Sigmoid colon (tissue), 3 donors: Measurements from ENCODE around the gene ZNF385C.

Experiments used
- CTCF ChIP-seq, 4 experiments: fragments of 450-650 bp in 3 of 4; fragments of 200-600 bp in 1 of 4; IDR thresholded peaks; one replicate each; pipeline ENCODE4 v1.5.1; 2016 to 2019; ENCODE audit warnings: antibody characterized with exemption in 4 of 4, mild to moderate bottlenecking in 3 of 4, moderate library complexity in 2 of 4
- POLR2A ChIP-seq, 2 donors: fragments of 450-650 bp; IDR thresholded peaks; one replicate each; pipeline ENCODE4 v1.6.1; 2016; ENCODE audit warnings: antibody characterized with exemption in 2 of 2, mild to moderate bottlenecking in 2 of 2, moderate library complexity in 2 of 2

- TF ChIP-seq POLR2A (IDR thresholded peaks at IDR 0.05) (no peak), CTCF (IDR thresholded peaks at IDR 0.05) (no peak)
These were observed 15.2 kb upstream of the ZNF385C start for GRCh38 chr17:42113293-42114069.
